Ishikawa (cell line): Measurements from ENCODE around the gene AGPAT3.

ENCODE experiments used
- MAX ChIP-seq: IDR thresholded peaks from 2 replicates; pipeline ENCODE4 v1.6.1; 2012
- TF ChIP-seq, protein P1 (sequence below): IDR thresholded peaks from 2 replicates; pipeline ENCODE4 v1.6.1; 2012

- TF ChIP-seq, protein P1, sequence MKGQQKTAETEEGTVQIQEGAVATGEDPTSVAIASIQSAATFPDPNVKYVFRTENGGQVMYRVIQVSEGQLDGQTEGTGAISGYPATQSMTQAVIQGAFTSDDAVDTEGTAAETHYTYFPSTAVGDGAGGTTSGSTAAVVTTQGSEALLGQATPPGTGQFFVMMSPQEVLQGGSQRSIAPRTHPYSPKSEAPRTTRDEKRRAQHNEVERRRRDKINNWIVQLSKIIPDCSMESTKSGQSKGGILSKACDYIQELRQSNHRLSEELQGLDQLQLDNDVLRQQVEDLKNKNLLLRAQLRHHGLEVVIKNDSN = no peak
- no peak for TF ChIP-seq MAX
Observed at GRCh38 chr21:43820466-43820865, 44.6 kb upstream of the AGPAT3 start.
